Stimulated activated CD4-positive, alpha-beta T cell treated with anti-CD3 and anti-CD28 coated beads, Interleukin-1b, Interleukin-23, amount 100 ng/mL, for 24 hours (primary cell): ENCODE results near the gene HIPK1.

Source experiments
- DNase-seq, 4 experiments: peaks; one replicate each; pipeline ENCODE4 v3.0.0-alpha.2; 2020; ENCODE audit warnings: low read depth in 4 of 4, low spot score in 1 of 4

Gene HIPK1

DNA sequence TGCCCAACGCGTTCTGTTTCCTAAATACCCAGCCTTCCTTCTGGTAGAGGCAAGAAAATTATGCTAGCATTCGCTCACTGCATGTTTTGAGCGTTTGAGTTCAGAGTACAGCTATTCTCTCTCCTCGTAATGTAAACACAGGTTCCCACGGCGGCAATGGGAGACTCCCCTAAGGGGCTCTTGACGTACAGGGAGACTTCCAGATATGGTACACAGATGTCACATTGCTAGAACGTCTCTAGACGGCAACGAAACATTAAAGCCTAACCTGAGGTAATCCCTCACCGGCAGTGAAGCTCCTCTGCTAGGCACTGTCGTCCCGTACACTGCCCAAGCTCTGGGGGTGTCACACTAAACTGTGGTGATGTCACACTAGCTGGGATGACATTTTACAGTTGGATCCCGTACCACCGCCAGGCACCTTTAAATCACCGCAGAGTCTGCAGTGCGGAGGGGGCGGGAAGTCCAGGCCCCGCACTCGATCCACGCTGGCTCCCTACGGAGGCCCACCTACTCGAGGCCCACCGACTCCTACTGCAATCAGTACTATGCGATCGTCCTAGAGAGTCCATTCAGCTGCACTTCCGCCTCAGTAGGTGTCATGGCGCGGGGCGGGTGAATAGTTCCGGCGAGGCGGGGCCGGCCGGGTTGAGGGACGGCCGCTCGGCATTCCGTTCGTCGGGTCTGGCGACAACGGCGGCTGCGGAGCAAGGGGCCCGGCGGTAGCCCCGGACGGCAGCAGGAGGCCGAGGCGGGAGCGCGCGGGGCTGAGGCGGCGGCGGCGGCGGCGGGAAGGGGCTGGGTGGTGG is at the start of gene HIPK1:
Gene HIPK1, plus strand, starts transcription at position 384 of the 809 bp plus-strand sequence.
- peak; percentile 77 to 89 (median 84) for DNase-seq

GRCh38 chr1:113879739-113880038 is 49.4 kb upstream of the HIPK1 start:
- DNase-seq: no peak

DNA sequence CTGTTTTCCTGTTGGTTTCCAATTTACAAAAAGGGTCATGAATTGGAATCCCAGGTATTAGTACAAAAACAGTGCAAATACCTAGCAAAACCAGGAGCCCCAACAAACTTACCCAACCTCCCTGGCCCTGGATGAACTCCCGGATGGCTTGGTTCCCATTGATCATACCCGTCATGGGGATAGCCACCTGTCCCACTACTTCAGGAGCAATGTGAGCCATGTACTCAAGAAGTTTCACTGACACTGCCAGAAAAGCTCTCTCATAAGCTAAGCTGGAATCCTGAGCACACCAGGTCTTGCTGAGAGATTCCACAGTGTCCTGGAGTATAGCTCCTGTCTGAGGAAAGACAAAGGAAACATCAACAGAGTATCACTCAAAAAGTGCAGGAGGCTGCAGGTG is 47.5 kb upstream of the HIPK1 start:
- DNase-seq: no peak

DNA sequence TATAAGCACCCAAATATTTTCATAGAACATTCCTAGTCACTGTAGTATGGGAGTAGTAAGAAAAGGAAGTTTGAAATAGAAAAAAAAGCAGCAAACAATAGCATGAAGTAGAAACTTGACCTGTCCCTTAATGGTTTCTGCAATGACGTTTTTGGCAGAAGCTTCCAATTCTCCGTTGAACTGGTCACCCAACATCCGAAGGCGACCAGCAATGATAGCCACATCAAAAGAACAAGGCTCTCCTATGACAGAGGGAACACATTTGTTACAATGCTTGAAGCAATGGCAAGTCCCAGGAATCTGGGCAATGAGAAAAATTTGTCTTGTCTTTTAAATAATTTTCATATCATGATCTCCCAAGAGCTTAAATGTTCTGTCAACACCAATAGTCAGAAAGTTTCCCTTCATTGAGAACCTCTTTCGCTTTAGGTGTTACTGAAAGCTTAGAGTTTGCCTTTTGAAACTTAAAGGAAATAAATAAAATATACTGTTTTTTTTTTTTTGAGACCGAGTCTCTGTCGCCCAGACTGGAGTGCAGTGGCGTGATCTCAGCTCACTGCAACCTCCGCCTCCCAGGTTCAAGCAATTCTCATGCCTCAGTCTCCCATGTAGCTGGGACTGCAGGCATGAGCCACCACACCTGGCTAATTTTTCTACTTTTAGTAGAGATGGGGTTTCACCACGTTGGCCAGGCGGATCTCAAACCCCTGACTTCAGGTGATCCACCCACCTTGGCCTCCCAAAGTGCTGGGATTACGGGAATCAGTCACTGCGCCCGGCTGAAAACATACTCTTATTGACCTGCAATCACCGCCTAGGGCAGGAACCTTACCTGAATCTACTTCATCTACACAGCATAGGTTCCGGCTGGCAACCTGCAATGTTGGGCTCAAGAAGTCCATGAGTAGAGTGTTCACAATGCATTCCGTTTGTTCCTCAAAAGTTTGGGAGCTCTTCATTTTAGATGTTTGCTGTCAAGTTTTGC is 42.4 kb upstream of the HIPK1 start:
- DNase-seq: no peak

DNA sequence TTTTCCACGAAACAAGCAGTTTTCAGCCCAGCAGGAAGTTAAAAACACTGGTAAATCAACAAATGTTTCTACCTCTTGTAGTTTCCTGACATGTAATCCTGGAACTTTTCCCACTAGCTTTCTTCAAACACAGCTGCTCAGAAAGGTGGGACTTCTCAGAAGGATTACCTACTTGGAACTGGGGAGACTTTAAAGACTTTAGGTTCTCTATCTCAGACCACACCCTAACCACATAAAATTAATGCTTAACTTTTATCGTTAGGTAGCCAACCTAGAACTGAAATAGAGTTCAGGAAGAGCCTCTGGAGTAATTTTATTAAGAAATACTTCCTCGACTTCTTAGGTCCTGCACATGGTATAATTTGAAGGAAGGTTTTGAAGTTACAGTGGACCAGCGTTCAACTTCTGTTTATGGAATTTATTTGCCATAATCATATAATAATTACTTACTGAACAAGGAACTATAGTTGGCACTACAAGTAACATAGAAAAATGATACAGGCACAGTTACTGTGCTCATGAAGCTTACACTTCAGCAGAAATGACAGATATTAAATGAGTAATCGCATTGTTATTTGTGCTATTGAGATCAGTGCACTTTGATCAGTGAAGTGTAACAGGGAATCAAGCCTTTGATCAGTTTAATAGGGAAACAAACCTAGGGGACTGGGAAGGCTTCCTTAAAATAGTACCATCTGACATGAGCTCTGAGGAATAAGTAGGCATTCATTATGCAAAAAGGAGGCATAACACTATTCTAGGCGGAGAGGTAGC is 41.5 kb upstream of the HIPK1 start, which contains the start of gene BCL2L15:
Gene BCL2L15, minus strand, starts transcription at position 180 of the 774 bp plus-strand sequence. CDS start 206 bp downstream, outside the sequence.
- no peak for DNase-seq

DNA sequence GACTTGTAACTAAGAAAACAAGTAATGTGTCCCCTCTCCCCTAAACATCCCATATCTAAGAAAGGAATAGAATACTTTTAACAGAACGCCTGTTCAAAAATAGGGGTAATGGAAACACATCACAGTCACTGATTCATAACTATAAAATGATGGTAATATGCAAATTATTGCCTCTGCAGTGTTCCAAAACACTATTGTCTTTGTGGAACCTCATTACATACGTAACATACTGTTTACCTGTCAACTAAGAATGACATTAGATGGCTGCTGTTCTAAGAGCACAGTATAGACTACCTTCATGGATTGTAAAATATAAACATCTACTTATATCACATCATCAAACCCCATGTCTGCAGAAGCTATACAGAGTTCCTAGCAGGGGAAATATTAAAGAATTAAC is 38.3 kb upstream of the HIPK1 start:
- DNase-seq: no peak

DNA sequence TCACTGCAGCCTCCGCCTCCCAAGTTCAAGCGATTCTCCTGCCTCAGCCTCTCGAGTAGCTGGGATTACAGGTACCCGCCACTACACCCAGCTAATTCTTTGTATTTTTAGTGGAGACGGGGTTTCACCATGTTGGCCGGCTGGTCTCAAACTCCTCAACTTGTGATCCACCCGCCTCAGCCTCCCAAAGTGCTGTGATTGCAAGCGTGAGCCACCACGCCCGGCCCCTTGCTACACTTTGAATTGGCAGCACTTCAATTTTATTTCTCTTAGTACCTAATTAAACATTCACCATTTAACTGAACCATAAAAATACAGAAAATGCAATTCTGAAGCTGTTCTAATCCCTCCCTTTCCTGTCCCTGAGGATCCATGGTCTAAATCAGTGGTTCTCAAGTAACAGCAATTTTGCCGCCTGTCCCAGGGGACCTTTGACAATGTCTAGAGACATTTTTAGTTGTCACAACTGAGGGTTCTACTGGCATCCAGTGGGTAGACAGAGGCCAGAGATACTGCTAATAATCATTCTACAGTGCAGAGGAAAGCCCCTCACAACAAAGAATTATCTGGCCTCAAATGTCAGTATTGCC is 37.4 kb upstream of the HIPK1 start:
- no peak for DNase-seq

DNA sequence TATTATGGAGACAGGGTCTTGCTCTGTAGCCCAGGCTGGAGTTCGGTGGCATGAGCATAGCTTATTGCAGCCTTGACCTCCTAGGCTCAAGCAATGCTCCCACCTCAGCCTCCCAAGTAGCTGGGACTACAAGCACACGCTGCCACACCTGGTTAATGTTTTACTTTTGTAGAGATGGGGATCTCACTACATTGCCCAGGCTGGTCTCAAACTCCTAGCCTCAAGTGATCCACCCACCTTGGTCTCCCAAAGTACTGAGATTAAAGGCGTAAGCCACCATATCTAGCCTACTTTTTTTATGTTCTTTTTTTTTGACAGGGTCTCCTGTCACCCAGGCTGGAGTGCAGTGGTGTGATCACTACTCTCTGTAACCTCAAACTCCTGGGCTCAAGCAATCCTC is 35.9 kb upstream of the HIPK1 start:
- DNase-seq: no peak

DNA sequence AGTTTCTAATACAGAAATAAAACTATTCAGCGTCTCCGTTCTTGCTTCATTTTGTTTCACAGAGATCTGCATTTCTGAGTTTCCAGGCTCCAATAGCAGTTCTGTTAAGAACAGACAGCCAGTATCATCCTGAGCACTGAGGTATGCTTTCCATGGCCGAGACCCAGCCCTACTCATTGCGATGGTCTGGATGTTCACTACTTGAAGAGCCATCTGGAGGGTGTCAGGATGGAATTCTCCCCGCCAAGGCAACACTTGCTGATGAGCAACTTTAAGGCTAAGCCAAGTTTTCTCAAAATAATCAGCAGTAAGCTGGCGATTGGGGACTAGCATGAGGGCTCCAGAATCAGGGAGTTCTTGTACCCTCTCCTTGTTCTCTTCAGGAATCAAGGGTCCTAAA is 34.0 kb upstream of the HIPK1 start:
- no peak for DNase-seq

GRCh38 chr1:113895961-113896360 is 33.2 kb upstream of the HIPK1 start:
- no peak for DNase-seq

DNA sequence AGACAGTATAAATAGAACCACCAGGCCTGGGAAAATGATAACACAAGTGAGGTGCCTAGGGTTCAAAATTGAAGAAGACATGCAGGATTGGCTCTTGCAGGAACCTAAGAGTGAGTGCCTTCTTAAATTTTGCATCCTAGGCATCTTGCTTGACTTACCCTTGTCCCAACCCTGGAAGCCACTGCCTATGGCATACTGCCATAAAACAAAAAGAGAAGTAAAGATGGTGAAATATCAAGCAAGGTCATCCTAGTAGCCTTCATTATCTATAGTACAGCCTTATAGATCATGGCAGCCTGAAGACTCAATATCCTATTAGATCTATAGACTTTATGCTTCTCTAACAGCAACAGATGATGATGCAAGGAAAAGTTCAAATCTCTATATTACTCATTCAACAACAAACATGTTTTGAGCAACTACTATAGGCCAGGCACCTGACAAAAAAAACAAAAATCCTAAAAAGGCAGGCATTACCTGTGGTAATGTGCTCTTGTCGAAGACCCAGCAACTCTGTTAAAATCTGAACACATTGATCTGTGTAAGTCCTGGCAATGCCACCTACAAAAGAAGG is 30.8 kb upstream of the HIPK1 start:
- DNase-seq: no peak

DNA sequence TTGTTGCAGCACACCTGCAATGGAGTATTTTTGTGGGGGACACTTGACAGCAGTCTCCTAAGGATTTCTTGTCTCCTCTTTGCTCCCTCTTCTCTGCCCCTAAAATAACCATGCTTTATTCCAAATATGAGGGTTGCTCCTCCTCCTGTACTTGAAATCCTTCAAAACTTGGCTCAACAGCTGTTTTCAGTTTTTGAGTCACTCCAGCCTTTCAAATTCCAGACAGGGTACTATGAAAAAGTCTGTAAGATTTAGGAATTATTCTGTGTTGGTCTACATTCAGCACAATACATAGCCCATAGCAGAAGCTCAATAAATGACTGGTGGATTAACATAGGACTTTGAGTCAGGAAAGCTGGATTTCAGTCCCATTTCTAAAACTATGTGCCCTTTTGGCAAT is 30.0 kb upstream of the HIPK1 start:
- no peak for DNase-seq

DNA sequence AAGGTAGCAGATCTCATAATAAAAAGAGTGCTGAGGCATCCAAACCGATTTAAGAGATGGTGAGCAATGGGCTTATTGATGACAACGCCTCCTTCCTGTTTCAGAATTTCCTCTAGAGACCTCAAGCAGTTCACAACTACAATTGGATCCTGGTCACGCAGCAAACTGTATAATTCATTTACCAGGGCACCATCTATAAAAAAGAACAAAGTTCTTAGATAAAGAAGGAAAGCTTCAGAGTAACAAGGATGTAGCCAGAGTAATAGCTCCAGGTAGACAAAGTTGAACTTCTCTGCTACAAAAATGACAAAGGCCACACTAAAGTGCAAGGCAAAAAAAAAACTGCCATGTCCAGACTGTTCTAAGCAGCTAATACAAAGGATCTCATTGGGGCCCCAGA is 27.9 kb upstream of the HIPK1 start:
- DNase-seq: no peak

DNA sequence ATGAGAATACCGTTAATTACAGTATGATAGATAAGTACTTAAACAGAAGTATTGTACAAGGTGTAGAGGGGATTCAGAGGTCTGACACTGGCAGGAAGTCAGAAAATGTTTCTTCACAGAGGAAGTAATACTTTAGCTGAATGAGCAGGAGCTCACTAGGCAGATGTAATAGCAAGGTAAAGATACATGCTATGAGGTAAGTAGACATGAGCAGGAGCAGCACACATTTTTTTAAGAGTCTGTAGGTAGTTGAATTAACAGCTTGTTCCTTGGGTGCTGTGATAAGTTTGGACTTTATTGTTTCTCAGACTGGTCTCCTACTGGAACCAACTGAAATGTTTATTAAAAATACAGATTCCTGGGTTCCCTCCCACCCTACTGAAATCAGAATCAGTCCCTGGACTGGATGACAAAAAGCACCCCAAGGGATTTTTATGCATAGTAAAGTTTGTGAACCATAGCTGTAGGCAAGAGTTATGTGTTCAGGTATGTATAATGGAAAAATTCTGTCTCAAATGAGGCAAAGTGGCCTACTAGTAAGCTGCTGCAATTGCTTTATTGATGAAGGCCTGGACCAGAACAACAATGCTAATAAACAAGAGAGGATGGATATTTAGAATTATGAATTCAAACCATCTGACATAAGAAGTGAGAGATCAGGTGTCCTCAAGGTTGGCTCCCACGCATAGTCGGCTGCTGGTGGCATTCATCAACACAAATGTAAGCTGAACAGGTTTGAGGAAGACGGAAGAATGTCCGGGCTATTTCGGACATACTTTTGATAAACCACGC is 25.4 kb upstream of the HIPK1 start:
- no peak for DNase-seq

- DNase-seq: no peak
These were observed 24.8 kb upstream of the HIPK1 start for GRCh38 chr1:113904293-113904673.

DNA sequence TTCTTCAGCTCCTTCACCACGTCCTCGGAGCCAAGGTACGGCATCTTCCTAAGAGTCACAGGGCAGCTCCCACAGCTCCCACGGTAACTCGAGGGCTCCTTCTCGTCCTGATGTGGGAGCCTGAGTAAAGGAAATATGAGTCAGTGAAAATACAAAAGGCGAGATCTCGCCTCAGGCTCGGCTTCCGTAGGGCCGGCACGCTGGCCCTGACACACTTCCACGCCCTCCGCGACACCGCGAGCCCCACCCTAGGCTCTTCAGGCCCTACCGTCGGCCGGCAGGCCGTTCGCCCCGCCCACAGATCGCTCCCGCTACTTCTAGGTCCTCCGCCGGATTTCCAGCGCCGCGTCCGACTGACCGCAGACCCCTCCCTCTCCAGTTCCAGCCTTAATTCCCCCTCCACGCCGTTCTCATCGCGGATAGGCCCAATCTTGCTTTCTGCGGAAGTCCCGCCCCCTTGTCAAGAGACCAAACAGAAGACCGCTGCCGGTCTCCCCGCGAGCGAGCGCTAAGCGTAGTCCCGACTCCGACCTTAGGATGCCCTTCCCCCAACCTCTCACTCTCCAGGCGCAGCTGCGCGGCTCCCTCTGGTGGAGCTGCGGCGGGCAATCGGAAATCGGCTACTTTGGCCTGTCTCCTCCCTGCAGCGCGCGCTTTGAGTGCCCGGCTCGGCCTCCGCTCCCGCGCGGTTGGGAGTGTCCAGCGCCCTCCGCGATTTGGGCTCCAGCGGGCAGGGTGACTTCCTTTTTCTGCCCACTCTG is 24.3 kb upstream of the HIPK1 start, which contains the start of the genes AP4B1 and DCLRE1B:
Gene AP4B1, minus strand, starts transcription at position 126 of the 761 bp plus-strand sequence. Its CDS starts 82 bp downstream, at position 44.
Gene DCLRE1B, plus strand, starts transcription at position 653 of the 761 bp plus-strand sequence. CDS start 261 bp downstream, outside the sequence.
- DNase-seq: peak; percentile 87 to 96 (median 91)

DNA sequence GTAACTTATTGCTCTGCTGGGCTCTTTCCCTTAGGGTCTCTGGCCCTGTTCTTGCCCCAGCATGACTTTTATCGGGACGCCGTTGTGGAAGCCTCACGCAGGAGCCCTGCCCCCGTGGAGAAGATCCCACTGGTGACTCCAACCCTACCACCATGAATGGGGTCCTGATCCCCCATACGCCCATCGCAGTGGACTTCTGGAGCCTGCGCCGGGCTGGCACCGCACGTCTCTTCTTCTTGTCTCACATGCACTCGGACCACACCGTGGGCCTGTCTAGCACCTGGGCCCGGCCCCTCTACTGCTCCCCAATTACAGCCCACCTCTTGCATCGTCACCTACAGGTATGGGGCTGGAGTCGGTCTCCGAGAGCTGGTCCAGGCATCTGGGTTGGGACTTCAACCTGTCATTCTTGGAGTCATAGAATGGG is 23.7 kb upstream of the HIPK1 start:
- peak in 2 of 4 experiments; percentile 7 to 13 for DNase-seq

DNA sequence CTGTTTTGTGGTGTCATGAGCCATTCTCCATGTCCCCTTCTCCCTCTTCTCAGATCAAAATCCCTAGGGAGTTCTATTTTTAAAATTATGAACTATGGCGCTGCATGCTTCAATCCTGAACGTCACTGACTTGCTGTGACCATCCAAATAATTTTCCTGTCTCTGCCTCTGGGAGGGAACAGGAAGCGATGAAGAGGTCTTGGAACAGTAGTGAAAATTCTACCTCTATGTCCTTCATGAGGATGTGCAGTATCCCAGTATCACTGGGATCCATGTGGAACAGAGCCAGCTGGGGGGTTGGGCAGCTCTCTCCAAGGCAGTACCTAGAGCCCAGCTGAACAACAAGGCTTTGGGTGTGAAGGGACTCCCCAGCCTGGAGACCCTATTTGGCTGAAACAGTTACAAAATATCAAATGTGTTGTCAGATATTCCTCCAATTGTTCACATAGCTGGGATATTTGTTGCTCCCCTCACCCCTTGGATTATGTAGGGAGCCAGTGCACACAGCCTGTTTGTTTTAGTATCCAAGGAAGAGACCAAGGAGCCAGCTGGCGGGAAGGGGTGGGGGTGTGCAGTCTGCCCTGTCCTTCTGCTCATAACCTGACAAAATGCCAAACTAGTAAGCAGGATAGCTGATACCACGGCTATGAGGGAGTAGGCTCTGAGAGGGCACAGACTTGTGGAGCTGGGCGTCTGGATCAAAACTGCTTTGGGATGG is 16.4 kb upstream of the HIPK1 start:
- no peak for DNase-seq
